Pulmonary artery endothelial cell (primary cell): ENCODE results near the gene PFAS. TPM values are rescaled to one million over a fixed set of nuclear protein-coding genes. Genes with fewer than 3 reads are reported as not detected.
A peak's percentile ranks its signal among the peaks of the same experiment; 100 is the strongest.
"Not testable (repeated sequence)": the region's sequence is repeated elsewhere in the genome, so short reads cannot be mapped to it uniquely, and the experiment has no call there.

ENCODE experiments used
- DNase-seq: peaks from one replicate; pipeline ENCODE4 v3.0.0-alpha.2; 2011; ENCODE audit warnings: low read depth, low spot score
- total RNA-seq: library from RNA; depleted of rRNA; stranded (reverse); fragments of >200 nt; gene quantifications from 2 replicates; pipeline ENCODE4 v1.2.3, GENCODE V29; 2014

Gene PFAS
- total RNA-seq = 40.7 and 52.3 TPM in 2 replicates

GRCh38 chr17:8248751-8249607 lies at the start of gene PFAS:
Gene PFAS, plus strand, starts transcription at chr17:8249289. Its CDS starts 4,649 bp downstream, at chr17:8253938.
- DNase-seq = peak; percentile 69

DNA sequence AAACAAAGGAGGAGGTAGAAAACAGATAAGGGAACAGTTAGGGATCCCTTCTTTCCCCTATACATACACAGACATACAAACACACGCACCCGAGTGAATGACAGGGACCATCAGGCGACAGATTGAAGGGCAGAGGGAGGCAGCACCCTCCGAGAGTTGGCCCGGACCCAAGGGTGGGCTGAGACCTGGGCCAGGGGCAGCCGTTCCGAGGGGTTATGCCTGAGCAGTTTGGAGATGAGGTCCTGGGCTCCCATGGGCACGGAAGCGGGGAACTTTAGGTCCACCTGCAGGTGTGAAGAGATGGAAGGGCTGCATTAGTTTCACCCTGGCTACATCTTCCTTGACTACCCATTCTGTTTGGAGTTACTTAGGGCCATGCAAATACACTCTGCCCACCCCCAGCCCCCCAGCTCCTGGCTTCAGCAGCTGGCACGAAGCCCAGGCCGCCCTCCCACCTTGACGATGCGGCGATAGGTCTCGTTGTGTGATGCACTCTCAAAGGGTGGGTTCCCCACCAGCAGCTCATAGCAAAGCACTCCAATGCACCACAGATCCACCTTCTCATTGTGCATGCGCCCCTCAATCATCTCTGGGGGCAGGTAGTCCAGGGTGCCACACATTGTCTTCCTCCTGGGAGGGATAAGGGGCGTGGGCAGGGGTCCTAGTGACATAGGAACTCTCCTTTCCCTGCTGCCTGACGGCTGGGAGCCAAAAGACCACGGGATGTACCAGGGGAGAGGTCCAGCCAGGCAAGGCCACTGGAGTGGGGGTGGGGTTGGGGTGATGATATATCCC lies 44.1 kb upstream of the PFAS start:
- DNase-seq = no peak

- no peak for DNase-seq
Measured at GRCh38 chr17:8206536-8206935, 42.6 kb upstream of the PFAS start.

DNA sequence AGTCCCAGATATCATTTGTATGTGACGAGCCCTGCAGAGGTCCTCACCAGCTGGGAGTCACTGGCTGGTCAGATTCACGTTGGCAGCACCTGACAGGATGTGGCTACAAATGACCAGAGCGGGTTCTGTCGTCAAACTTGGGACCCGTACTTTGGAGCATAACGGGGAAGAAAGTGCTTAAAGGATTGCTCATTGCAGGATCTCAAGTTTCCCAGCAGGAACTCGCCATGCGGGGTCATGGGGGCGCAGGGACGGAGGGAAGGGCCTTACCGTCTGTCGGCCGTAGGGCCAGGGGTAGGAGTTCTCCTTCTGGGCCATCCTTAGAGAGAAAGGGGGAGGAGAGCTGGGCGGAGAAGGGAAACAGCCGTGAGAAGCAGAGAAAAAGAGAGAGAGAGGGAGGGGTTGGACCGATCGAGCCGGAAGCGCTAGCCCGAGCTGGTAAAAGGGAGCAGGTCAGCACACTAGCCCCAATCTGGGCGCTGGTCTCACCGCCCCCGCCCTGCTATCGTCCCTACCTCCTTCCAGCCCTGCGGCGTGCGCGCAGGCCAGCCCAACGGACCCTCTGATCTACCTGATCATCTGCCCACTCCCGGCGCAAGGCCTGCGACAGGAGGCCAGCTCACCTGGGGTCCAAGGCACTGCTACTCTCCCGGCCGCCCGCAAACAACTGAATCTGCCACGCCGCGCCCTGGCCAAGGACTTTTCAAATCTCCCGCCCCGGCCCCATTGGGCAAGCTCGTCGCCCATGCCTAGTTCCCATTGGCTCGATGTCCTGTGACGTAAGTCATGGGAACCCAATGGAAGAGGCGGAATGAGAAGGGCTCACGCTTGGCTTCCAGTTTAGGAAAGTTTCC lies 39.0 kb upstream of the PFAS start, which contains the start of gene AURKB:
Gene AURKB (minus strand): TSS at position 669 of the 854 bp plus-strand sequence. CDS start 351 bp downstream, at position 318.
- peak; percentile 83 for DNase-seq

DNA sequence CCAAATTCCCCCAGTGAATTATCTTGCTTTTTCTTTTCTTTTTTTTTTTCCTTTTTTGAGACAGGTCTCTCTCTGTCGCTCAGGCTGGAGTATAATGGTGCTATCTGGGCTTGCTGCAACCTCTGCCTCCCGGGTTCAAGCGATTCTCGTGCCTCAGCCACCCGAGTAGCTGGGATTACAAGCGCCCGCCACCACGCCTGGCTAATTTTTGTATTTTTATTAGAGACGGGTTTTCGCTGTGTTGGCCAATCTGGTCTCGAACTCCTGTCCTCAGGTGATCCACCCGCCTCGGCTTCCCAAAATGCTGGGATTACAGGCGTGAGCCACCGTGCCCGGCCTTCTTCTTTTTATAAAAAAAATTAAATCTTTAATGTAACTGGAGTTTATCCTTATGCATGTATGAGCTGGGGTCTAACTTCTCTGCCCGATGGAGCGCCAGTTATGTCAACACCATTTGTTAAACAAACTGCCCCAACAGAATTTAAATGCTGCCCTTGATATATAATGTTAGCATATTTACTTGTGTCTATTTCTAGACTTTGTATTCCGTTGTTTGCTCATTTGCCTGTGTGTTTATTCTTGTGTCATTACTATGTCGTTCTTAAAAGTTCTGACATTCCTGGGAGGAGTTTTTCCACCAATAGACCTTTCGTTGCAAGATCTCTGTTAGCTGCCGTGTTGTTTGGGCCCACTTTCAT lies 38.2 kb upstream of the PFAS start:
- no peak for DNase-seq

DNA sequence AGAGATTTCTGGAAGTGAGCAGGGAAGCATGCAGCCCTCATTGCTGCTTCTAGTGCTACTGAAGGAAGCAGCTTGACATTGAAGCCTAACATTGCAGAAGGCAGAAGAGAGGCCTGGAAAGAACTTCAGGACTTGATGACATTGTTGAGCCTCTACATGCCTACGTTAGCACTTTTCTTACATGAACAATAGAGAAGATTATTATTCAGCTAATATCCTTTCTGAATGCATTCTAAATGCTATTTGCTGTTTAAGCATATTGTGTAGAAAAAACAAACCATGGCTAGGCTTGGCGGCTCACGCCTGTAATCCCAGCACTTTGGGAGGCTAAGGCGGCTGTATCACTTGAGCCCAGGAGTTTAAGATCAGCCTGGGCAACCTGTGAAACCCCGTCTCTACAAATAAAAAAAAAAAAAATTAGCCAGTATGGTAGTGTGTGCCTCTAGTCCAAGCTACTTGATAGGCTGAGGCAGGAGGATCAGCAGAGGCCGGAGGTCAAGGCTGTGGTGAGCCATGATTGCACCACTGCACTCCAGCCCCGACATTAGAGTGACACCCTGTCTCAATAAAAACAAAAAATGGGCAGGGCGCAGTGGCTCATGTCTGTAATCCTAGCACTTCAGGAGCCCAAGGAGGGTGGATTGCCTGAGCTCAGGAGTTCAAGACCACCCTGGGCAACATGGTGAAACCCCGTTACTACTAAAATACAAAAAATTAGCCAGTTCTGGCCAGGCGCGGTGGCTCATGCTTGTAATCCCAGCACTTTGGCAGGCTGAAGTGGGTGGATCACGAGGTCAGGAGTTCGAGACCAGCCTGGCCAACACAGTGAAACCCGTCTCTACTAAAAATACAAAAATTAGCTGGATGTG lies 36.5 kb upstream of the PFAS start:
- DNase-seq = no peak

GRCh38 chr17:8214000-8214399 lies 35.1 kb upstream of the PFAS start:
- not testable (repeated sequence) for DNase-seq

- peak; percentile 71 for DNase-seq
Measured at GRCh38 chr17:8220783-8221662, 28.1 kb upstream of the PFAS start.

DNA sequence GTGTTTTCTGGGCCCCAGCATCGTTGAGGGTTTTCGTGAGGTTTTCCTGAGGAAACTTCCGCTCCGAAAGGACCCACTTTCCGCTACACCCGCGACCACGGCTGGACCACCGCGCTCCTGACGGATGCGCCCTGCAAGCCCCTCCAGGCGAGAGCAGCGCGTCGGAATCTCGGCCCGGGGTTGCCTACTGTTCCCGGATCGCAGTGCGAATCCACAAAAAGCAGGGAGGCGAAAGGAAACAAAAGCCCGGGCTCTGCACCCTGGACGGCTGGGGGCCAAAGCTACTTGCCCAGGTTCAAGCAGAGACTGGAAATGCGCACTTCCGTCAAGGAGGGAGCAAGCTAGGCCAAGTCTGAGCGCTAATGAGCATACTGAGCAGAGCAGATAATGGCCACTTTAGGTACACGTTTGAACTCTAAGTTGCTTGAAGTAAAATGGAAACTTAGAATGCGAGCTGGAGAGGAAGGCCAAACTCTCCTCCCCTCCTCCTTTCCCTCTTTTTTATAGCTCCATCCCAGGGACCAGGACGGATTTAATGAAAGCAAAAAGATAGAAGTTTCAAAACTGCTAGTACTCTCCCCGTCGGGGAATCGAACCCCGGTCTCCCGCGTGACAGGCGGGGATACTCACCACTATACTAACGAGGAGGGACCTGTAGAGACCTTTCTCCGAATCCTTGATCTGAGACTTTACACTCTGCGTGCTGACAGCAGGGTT lies 27.3 kb upstream of the PFAS start:
- peak; percentile 49 for DNase-seq

DNA sequence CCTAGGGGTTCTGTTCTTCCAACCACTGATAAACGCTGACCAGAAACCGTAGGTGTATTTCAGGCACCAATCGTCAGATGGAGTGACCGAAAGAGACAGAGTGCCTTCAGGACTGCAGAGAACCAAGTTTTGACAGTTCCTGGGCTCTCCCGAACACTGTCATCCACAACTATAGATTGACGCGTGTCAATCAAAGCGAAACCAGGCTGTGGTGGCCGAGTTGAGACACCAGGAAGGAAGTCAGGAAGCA lies 26.8 kb upstream of the PFAS start:
- no peak for DNase-seq

GRCh38 chr17:8222630-8223355 lies 26.3 kb upstream of the PFAS start:
- DNase-seq = peak; percentile 75

DNA sequence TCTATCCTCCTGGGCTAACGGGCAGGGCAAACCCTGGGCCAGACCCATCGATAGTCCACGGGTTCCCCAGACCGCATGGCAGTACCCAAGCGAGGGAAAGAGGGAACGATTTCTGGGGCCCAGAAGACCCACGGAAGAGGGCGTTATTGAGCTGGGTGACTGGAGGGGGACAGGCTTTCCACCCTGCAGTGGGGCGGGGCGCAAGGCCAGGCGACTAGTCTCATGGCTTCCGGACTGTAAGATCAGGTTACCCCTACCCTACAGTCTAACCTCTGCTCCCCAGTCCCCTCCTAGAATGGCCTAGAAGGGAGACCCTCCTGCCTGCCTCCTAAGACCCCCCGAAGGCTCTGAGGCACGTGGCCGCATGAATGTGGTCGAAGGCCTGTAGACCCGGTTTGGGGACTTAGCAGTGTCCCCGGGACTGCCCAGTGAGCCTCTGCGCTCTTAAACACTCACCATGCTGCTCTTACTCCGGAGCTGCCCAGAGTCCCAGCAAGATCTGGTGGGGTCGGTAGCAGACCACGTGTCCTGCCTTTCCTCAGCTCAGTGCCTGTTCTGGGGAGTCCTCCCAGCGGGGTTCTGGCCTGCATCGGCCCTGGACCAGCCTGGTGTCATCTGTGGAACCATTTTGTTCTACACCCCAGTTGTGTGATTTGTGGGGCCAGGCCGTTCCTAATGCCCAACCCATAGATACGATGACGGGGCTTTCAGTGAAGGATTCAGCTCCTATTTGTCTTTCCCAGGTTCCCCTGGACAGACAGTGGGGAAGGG lies 25.5 kb upstream of the PFAS start:
- DNase-seq = no peak

DNA sequence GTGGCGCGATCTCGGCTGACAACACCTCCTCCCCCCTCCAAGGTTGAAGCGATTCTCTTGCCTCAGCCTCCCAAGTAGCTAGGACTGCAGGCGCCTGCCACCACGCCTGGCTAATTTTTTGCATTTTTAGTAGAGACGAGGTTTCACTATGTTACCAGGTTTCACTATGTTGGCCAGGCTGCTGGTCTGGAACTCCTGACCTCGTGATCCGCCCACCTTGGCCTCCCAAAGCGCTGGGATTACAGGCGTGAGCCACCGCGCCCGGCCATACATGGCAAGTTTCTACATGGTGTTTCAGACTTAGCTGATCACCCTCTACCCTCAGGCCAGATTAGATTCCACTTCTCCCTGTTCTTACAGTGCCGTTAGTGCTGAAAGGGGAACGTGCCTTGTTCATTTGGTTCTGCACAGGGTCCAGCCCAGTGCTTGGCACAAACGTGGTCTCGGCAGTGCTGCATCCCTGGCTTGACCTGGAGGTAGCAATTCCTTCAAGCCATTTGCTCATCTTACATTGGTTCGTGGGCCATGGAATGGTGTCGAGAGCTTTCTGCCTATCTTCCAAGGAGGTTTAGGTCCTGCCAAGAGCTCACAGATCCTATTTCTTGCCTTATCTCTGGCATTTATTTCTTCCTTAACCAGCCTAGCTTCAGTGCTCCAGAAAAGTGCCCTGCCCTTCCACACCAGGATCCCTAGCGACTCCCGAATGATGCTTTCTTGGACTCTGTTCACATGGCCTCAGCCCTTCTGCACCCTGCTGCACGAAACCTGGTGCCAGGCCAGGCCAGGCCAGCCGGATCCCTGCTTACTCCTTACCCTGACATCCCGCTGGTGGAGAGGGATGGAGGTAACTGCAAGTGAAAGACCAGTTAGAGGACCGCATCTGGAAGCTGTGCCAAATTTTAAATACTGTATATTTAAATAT lies 23.9 kb upstream of the PFAS start:
- DNase-seq = no peak

GRCh38 chr17:8225813-8226535 lies 23.1 kb upstream of the PFAS start:
- no peak for DNase-seq

DNA sequence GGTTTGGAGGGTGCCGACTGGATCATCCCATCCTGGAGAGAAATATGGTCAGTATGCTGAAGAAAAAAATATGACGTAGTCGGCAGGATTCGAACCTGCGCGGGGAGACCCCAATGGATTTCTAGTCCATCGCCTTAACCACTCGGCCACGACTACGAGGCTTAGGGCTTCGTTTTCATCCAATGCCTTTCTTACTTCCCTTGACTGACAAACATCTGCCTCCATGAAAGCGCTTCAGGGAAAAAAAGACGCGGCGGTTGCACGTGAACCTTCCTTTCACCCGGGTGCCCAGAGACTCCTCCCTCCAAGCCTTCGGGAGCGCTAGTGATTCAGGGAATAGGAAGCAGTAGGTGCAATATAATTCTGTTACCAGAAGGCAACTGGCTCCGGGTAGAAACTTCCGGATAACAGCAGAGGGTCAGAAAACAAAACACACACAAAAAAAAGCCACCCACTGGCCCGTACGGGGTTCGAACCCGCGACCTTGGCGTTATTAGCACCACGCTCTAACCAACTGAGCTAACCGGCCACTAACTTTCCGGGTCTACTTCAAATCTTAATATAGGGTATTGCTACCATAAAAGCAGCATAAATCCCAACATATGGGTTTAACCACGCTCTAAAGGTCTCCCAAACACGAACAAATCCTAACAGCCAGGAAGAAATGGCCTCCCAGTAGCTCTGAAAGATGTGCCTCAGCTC lies 22.4 kb upstream of the PFAS start:
- peak; percentile 72 for DNase-seq
